HCT116 (cell line): ENCODE data around the gene CXCR5. TPM values are rescaled to one million over a fixed set of nuclear protein-coding genes. Genes with fewer than 3 reads are reported as not detected.

ENCODE experiments used
- ATAC-seq: fragments of 200-7000 bp; cut with Tn5 transposase; 2 replicates; pipeline ENCODE4 v1.9.1; 2020; ENCODE audit warnings: mild to moderate bottlenecking, moderate library complexity
- BruUV-seq: library from RNA; stranded (reverse); fragments of 400-500 nt; replicated peaks from 2 replicates; lab custom pipeline; 2021; lab: Mats Ljungman, UMichigan
- CTCF ChIA-PET: fragments of 300-600 bp; sonication (Branson Sonifier 250); formaldehyde crosslinking; loops from one replicate; lab custom pipeline; 2021; ENCODE audit warnings: antibody characterized with exemption; lab: Charles Lee
- POLR2A ChIA-PET: fragments of 300-600, 350-600 bp; sonication (Branson Sonifier 250); formaldehyde crosslinking; loops from one replicate; lab custom pipeline; 2021; ENCODE audit warnings: antibody characterized with exemption; lab: Charles Lee
- RAD21 ChIA-PET, 2 experiments: fragments of 300-600 bp; sonication (Branson Sonifier 250); formaldehyde crosslinking; loops; one replicate each; lab custom pipeline; 2023; ENCODE audit warnings: low total read pairs in 2 of 2; ENCODE audit not compliant: uncharacterized antibody in 2 of 2, unreplicated experiment in 2 of 2, low non-redundant PET in 1 of 2; lab: Charles Lee
- DNase-seq: peaks from one replicate; pipeline ENCODE4 v3.0.0-alpha.2; 2010; ENCODE audit warnings: low read depth, low spot score
- H2AFZ ChIP-seq: fragments of 200-600 bp; shearing (Covaris generic), sonication (generic); 2 replicates; pipeline ENCODE4 v1.6.1; 2017; ENCODE audit warnings: low read depth, mixed run types, mixed read lengths, antibody characterized with exemption, low read length; ENCODE audit not compliant: poor library complexity, severe bottlenecking
- H3K27ac ChIP-seq: 2 replicates; pipeline ENCODE4 v1.5.1; 2012; ENCODE audit warnings: low read depth, low read length
- H3K27me3 ChIP-seq: fragments of 200-600 bp; sonication (generic); 2 replicates; pipeline ENCODE4 v1.6.1; 2016; ENCODE audit warnings: mixed run types, low read length, mixed read lengths; ENCODE audit not compliant: insufficient read depth
- H3K36me3 ChIP-seq, 2 experiments: fragments of 200-500 bp in 1 of 2; fragments of 200-600 bp in 1 of 2; sonication (Bioruptor generic) in 1 of 2; sonication (generic) in 1 of 2; 2 replicates each; pipeline versions ENCODE4 v1.5.1 to v1.6.1; 2014 to 2016; ENCODE audit warnings: low read length in 2 of 2, inconsistent platforms in 1 of 2, mixed read lengths in 1 of 2, mixed run types in 1 of 2; ENCODE audit not compliant: insufficient read depth in 2 of 2, control insufficient read depth in 1 of 2
- H3K4me1 ChIP-seq, 2 experiments: fragments of 200-600 bp in 1 of 2; sonication (generic) in 1 of 2; 2 replicates each; pipeline versions ENCODE4 v1.5.1 to v1.6.1; 2012 to 2017; ENCODE audit warnings: low read length in 2 of 2, inconsistent platforms in 1 of 2, mild to moderate bottlenecking in 1 of 2, mixed read lengths in 1 of 2, mixed run types in 1 of 2, moderate library complexity in 1 of 2; ENCODE audit not compliant: insufficient read depth in 2 of 2, control insufficient read depth in 1 of 2
- H3K4me2 ChIP-seq: fragments of 200-600 bp; sonication (generic); 2 replicates; pipeline ENCODE4 v1.6.1; 2017; ENCODE audit warnings: mixed run types, low read length, mixed read lengths
- H3K4me3 ChIP-seq, 2 experiments: fragments of 200-600 bp in 1 of 2; sonication (generic) in 1 of 2; replicated peaks in 1 of 2; 2 replicates each; pipeline ENCODE4 v1.5.1; 2011 to 2016; ENCODE audit warnings: low read length in 2 of 2, control low read depth in 1 of 2, low read depth in 1 of 2, mild to moderate bottlenecking in 1 of 2, mixed read lengths in 1 of 2, mixed run types in 1 of 2
- H3K79me2 ChIP-seq: fragments of 200-600 bp; sonication (generic); 2 replicates; pipeline ENCODE4 v1.6.1; 2017; ENCODE audit warnings: mild to moderate bottlenecking, mixed run types, low read length, moderate library complexity, mixed read lengths; ENCODE audit not compliant: insufficient read depth
- H3K9ac ChIP-seq: fragments of 200-600 bp; sonication (generic); 2 replicates; pipeline ENCODE4 v1.6.1; 2016; ENCODE audit warnings: low read length, mixed read lengths
- H3K9me2 ChIP-seq: fragments of 200-600 bp; sonication (generic), shearing (Covaris generic); 2 replicates; pipeline ENCODE4 v1.6.1; 2017; ENCODE audit warnings: mixed run types, mild to moderate bottlenecking, moderate library complexity; ENCODE audit not compliant: insufficient read depth
- H3K9me3 ChIP-seq, 2 experiments: fragments of 200-500 bp in 1 of 2; fragments of 200-600 bp in 1 of 2; sonication (Bioruptor generic) in 1 of 2; sonication (generic) in 1 of 2; 2 replicates each; pipeline ENCODE4 v1.6.1; 2014 to 2017; ENCODE audit warnings: low read length in 2 of 2, mixed read lengths in 2 of 2, inconsistent platforms in 1 of 2, low read depth in 1 of 2, mild to moderate bottlenecking in 1 of 2, mixed run types in 1 of 2, moderate library complexity in 1 of 2; ENCODE audit not compliant: control insufficient read depth in 1 of 2, insufficient read depth in 1 of 2
- H4K20me1 ChIP-seq: fragments of 200-600 bp; sonication (generic), shearing (Covaris generic); 2 replicates; pipeline ENCODE4 v1.6.1; 2017; ENCODE audit warnings: mixed run types, mild to moderate bottlenecking, moderate library complexity; ENCODE audit not compliant: insufficient read depth
- CBX3 ChIP-seq: IDR thresholded peaks from 2 replicates; pipeline ENCODE4 v1.6.1; 2012; ENCODE audit warnings: low read depth
- CTCF ChIP-seq, 3 experiments: fragments of 200-600 bp in 1 of 3; sonication (generic) in 1 of 3; IDR thresholded peaks in 2 of 3; conservative IDR thresholded peaks in 1 of 3; 2 replicates each; pipeline ENCODE4 v1.5.1; 2012 to 2017; ENCODE audit warnings: low read depth in 2 of 3, low read length in 2 of 3, antibody characterized with exemption in 1 of 3, borderline replicate concordance in 1 of 3, control low read depth in 1 of 3, mild to moderate bottlenecking in 1 of 3, mixed read lengths in 1 of 3, mixed run types in 1 of 3, moderate library complexity in 1 of 3; ENCODE audit not compliant: insufficient read depth in 1 of 3
- ELF1 ChIP-seq: IDR thresholded peaks from 2 replicates; pipeline ENCODE4 v1.6.1; 2012; ENCODE audit warnings: low read depth, borderline replicate concordance
- POLR2A ChIP-seq: IDR thresholded peaks from 2 replicates; pipeline ENCODE4 v1.7.0; 2011; ENCODE audit warnings: borderline replicate concordance; ENCODE audit not compliant: insufficient read depth, insufficient read length; ENCODE audit errors: extremely low read depth
- YY1 ChIP-seq: IDR thresholded peaks from 2 replicates; pipeline ENCODE4 v1.6.1; 2011; ENCODE audit warnings: low read length, low read depth, moderate library complexity, mild to moderate bottlenecking; ENCODE audit not compliant: insufficient replicate concordance; ENCODE audit errors: extremely low read depth
- intact Hi-C: fragments of 100-400 bp; cut with micrococcal nuclease; formaldehyde crosslinking; loops from 2 replicates; pipeline ENCODE4 v1.10.0; 2022
- total RNA-seq: library from RNA; stranded (reverse); gene quantifications from one replicate; pipeline ENCODE4 v1.2.1, GENCODE V29; 2021; ENCODE audit not compliant: unreplicated experiment

Gene CXCR5
- total RNA-seq, 1 experiment from 2014 or later = not detected

- POLR2A ChIA-PET = interaction anchor here (0.6 kb wide), 1 partner anchor 15 kb away, joined by 6 read pairs; no protein-coding TSS in a partner anchor
Observed at GRCh38 chr11:118921121-118921928, 37.6 kb downstream of the CXCR5 start.

More at GRCh38 chr11:118921121-118921928, 37.6 kb downstream of the CXCR5 start:
- H3K79me2 ChIP-seq = peaks cover 91% of the 10 kb centered on the region
- no peaks in the 10 kb centered on the region for H3K9me3 ChIP-seq
- ChIA-PET CTCF (no interaction called here), RAD21 (interaction anchor here (1.1 to 1.9 kb wide), 4 partner anchors 9 to 13 kb away, joined by 3 to 7 read pairs (median 6); no protein-coding TSS in a partner anchor)
- peak overlapping the region; percentile 96 for H3K4me3 ChIP-seq
- H3K9ac ChIP-seq = peak overlapping the region; percentile 95
- intact Hi-C loops = no loop called here
- H3K9me2 ChIP-seq = no peaks in the 10 kb centered on the region
- peak overlapping the region; percentile 100 for H3K4me2 ChIP-seq
- no peak for ATAC-seq
- H3K27me3 ChIP-seq = no peaks in the 10 kb centered on the region
- H4K20me1 ChIP-seq = no peaks in the 10 kb centered on the region
- H2AFZ ChIP-seq = no peak overlapping the region
- H3K4me1 ChIP-seq = peaks cover 77 to 88% of the 10 kb centered on the region in 2 experiments
- no TSS peak for BruUV-seq
- no peak for TF ChIP-seq CTCF (IDR thresholded peaks at IDR 0.05 in 2 of 3, conservative IDR thresholded peaks at IDR 0.05 in 1 of 3; ENCODE audit: borderline replicate concordance in 1 of 3, insufficient read depth in 1 of 3, low read depth in 2 of 3, low read length in 2 of 3)
- TF ChIP-seq POLR2A = no peak
- no peak for TF ChIP-seq YY1
- TF ChIP-seq CBX3 = no peak
- TF ChIP-seq ELF1 = no peak
- H3K36me3 ChIP-seq = peaks cover 0 to 2% of the 10 kb centered on the region in 2 experiments; a peak in 1 of 4 replicates
- DNase-seq = no peak
- peak overlapping the region; percentile 100 for H3K27ac ChIP-seq
